SK-N-SH treated with all-trans-retinoic acid at 6 μM for 48 hours (cell line): ENCODE data around the gene GFPT1.

Experiments
- CSDC2 ChIP-seq: fragments of 250-450 bp; sonication (Bioruptor Pico); IDR thresholded peaks from 2 replicates; pipeline ENCODE4 v1.5.0; 2020; ENCODE audit warnings: mild to moderate bottlenecking, moderate library complexity
- PPARA ChIP-seq: fragments of 250-450 bp; sonication (Bioruptor Pico); IDR thresholded peaks from 2 replicates; pipeline ENCODE4 v1.5.0; 2020; ENCODE audit warnings: mild to moderate bottlenecking, borderline replicate concordance
- RARB ChIP-seq: fragments of 250-450 bp; sonication (Bioruptor Pico); IDR thresholded peaks from 2 replicates; pipeline ENCODE4 v1.8.0; 2021; ENCODE audit warnings: mild to moderate bottlenecking, moderate library complexity
- TOX ChIP-seq: fragments of 250-450 bp; sonication (Bioruptor Pico); IDR thresholded peaks from 2 replicates; pipeline ENCODE4 v1.8.0; 2021; ENCODE audit warnings: mild to moderate bottlenecking, moderate library complexity, borderline replicate concordance
- ZC3H10 ChIP-seq: fragments of 250-450 bp; sonication (Bioruptor Pico); IDR thresholded peaks from 2 replicates; pipeline ENCODE4 v1.5.1; 2021; ENCODE audit warnings: mild to moderate bottlenecking, moderate library complexity
- ZFP3 ChIP-seq: fragments of 250-450 bp; sonication (Bioruptor Pico); IDR thresholded peaks from 2 replicates; pipeline ENCODE4 v1.5.0; 2020; ENCODE audit warnings: mild to moderate bottlenecking, moderate library complexity
- ZNF70 ChIP-seq: fragments of 450-650 bp; formaldehyde crosslinking; IDR thresholded peaks from 2 replicates; pipeline ENCODE4 v1.5.0; 2020; ENCODE audit warnings: mild to moderate bottlenecking, moderate library complexity
- ZNF8 ChIP-seq: fragments of 450-650 bp; formaldehyde crosslinking; IDR thresholded peaks from 2 replicates; pipeline ENCODE4 v1.5.0; 2020; ENCODE audit warnings: mild to moderate bottlenecking, moderate library complexity
- TF ChIP-seq, protein P1 (sequence below): fragments of 250-450 bp; sonication (Bioruptor Pico); IDR thresholded peaks from 2 replicates; pipeline ENCODE4 v1.5.0; 2020; ENCODE audit warnings: mild to moderate bottlenecking, moderate library complexity
- TF ChIP-seq, protein P2 (sequence below): fragments of 250-450 bp; sonication (Bioruptor Pico); IDR thresholded peaks from 2 replicates; pipeline ENCODE4 v1.8.0; 2021; ENCODE audit warnings: low read depth, mild to moderate bottlenecking, moderate library complexity, borderline replicate concordance
- TF ChIP-seq, protein P3 (sequence below): fragments of 250-450 bp; sonication (Bioruptor Pico); IDR thresholded peaks from 2 replicates; pipeline ENCODE4 v1.8.0; 2020; ENCODE audit warnings: mild to moderate bottlenecking, moderate library complexity, borderline replicate concordance
- TF ChIP-seq, protein P4 (sequence below): fragments of 250-450 bp; sonication (Bioruptor Pico); IDR thresholded peaks from 2 replicates; pipeline ENCODE4 v1.5.1; 2020; ENCODE audit warnings: low read depth, mild to moderate bottlenecking, moderate library complexity

DNA sequence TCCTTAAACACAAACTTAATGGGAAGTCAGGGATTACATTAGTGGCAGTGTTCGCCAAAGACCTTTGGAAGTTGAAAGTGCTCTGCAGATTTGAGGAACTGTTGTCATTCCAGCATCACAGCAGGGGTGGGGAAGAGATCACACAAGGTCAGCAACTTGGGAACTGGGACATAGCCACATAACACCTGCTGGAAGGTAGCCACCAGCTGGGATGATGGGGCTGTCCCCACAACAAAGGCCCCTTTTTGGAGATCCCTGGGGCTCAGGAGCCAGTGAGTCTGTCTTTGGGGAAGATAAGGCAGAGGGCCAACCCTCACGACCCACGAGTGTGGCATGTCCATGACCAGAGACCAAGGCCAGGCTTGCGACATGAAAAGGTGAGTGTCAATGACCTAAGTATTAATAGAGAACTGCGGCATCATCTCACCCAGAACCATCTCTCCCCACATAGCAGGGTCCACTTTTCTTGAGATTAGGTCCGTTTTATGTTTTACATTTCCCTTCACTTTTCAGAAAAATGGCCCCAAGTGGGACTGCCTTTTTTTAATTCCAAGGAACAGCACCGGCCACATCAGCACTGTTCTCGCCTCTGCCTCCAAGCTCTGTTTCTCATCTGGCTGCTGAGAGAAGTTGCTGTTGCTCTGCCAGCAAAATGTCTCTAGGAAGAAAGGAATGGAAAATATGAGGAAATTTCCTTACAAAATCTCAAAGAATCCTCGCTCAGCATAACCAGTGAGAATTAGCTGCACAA, 106.9 kb downstream of the GFPT1 start:
- TF ChIP-seq ZFP3 (CRISPR knock-in tag), result no peak
- TF ChIP-seq, protein P1, sequence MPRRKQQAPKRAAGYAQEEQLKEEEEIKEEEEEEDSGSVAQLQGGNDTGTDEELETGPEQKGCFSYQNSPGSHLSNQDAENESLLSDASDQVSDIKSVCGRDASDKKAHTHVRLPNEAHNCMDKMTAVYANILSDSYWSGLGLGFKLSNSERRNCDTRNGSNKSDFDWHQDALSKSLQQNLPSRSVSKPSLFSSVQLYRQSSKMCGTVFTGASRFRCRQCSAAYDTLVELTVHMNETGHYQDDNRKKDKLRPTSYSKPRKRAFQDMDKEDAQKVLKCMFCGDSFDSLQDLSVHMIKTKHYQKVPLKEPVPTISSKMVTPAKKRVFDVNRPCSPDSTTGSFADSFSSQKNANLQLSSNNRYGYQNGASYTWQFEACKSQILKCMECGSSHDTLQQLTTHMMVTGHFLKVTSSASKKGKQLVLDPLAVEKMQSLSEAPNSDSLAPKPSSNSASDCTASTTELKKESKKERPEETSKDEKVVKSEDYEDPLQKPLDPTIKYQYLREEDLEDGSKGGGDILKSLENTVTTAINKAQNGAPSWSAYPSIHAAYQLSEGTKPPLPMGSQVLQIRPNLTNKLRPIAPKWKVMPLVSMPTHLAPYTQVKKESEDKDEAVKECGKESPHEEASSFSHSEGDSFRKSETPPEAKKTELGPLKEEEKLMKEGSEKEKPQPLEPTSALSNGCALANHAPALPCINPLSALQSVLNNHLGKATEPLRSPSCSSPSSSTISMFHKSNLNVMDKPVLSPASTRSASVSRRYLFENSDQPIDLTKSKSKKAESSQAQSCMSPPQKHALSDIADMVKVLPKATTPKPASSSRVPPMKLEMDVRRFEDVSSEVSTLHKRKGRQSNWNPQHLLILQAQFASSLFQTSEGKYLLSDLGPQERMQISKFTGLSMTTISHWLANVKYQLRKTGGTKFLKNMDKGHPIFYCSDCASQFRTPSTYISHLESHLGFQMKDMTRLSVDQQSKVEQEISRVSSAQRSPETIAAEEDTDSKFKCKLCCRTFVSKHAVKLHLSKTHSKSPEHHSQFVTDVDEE (CRISPR knock-in tag), result no peak
- no peak for TF ChIP-seq RARB
- TF ChIP-seq, protein P2, sequence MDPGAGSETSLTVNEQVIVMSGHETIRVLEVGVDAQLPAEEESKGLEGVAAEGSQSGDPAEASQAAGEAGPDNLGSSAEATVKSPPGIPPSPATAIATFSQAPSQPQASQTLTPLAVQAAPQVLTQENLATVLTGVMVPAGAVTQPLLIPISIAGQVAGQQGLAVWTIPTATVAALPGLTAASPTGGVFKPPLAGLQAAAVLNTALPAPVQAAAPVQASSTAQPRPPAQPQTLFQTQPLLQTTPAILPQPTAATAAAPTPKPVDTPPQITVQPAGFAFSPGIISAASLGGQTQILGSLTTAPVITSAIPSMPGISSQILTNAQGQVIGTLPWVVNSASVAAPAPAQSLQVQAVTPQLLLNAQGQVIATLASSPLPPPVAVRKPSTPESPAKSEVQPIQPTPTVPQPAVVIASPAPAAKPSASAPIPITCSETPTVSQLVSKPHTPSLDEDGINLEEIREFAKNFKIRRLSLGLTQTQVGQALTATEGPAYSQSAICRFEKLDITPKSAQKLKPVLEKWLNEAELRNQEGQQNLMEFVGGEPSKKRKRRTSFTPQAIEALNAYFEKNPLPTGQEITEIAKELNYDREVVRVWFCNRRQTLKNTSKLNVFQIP, result no peak
- TF ChIP-seq ZC3H10, result no peak
- no peak for TF ChIP-seq CSDC2 (CRISPR knock-in tag)
- TF ChIP-seq, protein P3, sequence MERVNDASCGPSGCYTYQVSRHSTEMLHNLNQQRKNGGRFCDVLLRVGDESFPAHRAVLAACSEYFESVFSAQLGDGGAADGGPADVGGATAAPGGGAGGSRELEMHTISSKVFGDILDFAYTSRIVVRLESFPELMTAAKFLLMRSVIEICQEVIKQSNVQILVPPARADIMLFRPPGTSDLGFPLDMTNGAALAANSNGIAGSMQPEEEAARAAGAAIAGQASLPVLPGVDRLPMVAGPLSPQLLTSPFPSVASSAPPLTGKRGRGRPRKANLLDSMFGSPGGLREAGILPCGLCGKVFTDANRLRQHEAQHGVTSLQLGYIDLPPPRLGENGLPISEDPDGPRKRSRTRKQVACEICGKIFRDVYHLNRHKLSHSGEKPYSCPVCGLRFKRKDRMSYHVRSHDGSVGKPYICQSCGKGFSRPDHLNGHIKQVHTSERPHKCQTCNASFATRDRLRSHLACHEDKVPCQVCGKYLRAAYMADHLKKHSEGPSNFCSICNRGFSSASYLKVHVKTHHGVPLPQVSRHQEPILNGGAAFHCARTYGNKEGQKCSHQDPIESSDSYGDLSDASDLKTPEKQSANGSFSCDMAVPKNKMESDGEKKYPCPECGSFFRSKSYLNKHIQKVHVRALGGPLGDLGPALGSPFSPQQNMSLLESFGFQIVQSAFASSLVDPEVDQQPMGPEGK, result no peak
- TF ChIP-seq, protein P4, sequence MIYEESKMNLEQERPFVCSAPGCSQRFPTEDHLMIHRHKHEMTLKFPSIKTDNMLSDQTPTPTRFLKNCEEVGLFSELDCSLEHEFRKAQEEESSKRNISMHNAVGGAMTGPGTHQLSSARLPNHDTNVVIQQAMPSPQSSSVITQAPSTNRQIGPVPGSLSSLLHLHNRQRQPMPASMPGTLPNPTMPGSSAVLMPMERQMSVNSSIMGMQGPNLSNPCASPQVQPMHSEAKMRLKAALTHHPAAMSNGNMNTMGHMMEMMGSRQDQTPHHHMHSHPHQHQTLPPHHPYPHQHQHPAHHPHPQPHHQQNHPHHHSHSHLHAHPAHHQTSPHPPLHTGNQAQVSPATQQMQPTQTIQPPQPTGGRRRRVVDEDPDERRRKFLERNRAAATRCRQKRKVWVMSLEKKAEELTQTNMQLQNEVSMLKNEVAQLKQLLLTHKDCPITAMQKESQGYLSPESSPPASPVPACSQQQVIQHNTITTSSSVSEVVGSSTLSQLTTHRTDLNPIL (CRISPR knock-in tag), result no peak
- TF ChIP-seq ZNF70 (CRISPR knock-in tag), result no peak
- TF ChIP-seq PPARA (CRISPR knock-in tag), result no peak
- TF ChIP-seq ZNF8, result no peak
- TF ChIP-seq TOX (CRISPR knock-in tag), result no peak
